NCI-H2029 treated with DMSO at 0.1 percent for 48 hours (cell line): ENCODE measurements around the gene IKZF1.

Experiments
- DNase-seq: peaks from one replicate; lab custom pipeline; 2025; lab: John Stamatoyannopoulos, UW

The IKZF1 gene

DNA sequence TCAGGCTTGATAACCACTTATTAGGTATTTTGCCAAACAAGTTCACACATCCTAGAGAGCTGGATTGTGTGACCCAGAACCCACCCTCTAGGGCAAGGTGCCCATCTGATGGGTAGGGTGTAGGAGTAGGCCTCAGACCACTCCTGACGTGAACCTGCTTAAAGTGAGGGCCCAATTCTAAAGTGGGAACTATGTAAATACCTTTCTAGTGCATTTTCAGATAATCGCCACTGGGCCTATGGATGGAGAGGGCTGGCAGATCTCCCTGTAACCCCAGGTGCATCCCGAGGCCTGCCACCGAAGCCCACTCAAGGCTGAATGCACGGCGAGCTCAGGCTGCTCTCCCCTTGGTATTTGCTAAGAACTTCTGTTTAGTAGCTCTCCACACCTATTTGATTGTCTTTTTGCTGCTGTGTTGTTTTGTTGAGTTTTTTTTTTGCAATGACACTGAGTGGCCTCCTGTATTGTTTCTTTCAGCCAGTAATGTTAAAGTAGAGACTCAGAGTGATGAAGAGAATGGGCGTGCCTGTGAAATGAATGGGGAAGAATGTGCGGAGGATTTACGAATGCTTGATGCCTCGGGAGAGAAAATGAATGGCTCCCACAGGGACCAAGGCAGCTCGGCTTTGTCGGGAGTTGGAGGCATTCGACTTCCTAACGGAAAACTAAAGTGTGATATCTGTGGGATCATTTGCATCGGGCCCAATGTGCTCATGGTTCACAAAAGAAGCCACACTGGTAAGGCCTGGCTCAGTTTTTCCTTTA lies 71.7 kb downstream of the IKZF1 start:
- DNase-seq: no peak

- no peak for DNase-seq
These were observed 72.8 kb downstream of the IKZF1 start for GRCh38 chr7:50377356-50377755.

DNA sequence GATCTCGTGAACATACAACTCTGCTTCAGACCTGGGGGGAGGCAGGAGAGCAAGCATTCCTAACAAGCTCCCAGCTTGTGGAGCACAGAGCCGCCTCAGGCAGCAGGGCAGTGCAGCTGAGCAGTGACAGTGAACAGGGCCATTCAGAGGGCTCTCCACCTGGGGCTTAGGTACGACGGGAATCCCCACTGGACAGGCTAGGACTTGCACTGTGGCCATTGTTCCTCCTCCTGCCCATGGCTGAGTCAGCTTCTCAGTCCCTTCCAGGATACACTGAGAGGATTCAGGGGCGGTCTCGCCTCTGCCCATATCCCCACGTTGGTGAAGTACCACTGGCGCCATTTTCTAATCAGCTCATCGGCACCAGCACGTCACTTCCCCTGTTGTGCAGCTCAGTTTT lies 74.6 kb downstream of the IKZF1 start:
- no peak for DNase-seq

DNA sequence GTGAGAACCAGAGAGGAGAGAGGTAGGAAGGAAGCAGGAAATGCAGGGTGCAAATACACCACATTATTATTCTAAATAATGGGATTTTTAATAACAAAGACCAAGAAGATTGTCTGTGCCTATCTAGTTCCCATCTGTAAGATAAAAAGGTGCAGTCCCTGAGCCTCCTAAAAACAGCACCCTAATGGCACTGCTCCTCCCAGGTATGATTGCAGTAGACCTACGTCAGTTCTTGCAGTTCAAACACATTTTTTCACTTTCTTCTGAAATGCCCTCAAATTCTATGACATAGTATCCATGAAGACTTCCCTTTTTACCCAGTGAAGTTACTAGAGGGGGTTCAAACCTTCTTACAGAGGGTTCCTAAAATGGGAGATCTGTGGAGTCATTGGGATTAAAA lies 75.0 kb downstream of the IKZF1 start:
- no peak for DNase-seq

DNA sequence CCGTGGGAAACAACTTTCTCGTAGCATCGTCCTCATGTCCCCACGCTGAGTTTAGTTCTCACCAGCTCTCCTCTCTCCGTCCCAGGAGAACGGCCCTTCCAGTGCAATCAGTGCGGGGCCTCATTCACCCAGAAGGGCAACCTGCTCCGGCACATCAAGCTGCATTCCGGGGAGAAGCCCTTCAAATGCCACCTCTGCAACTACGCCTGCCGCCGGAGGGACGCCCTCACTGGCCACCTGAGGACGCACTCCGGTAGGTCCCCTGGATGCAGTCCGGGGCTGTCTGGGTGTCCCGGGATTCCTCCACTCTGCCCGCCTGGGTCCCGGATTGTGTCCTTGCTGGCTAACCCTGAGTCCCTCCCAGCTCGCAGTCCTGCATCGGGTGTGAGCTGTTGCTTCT lies 77.9 kb downstream of the IKZF1 start:
- no peak for DNase-seq

DNA sequence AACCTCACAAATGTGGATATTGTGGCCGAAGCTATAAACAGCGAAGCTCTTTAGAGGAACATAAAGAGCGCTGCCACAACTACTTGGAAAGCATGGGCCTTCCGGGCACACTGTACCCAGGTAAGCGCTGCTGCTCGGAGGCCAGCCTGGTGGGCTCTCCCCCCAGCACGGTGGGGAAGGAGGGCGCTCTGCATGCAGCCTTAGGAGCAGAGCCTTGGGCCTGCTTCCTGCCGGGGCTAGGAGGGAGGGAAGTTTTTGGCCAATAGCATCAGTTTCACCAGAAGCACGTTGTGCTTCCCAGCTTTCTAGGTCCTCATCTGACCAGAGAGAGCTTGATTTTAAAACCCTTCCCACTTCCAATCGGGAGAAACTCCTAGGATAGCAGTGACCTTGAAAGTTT lies 82.8 kb downstream of the IKZF1 start:
- no peak for DNase-seq

DNA sequence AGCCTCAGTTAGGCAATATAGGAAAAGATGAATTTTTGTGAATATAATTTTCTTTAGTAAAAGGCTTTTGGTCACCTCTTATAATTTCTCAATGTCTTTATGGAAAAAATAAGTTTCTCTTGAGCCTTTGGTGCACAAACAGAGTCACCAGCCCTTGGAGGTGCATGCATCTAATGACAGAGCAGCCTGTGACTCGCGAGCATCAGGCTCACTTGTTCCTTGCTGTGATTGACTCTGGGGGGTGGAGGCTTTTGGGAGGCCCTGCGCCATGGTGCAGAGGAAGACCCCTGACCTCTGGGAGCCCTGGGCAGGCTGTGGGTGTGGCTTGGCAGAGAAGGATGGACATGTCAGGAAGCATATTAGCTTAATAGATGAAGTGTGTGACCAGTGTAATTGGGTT lies 85.4 kb downstream of the IKZF1 start:
- DNase-seq: no peak

GRCh38 chr7:50391386-50391785 lies 86.9 kb downstream of the IKZF1 start:
- DNase-seq: no peak

DNA sequence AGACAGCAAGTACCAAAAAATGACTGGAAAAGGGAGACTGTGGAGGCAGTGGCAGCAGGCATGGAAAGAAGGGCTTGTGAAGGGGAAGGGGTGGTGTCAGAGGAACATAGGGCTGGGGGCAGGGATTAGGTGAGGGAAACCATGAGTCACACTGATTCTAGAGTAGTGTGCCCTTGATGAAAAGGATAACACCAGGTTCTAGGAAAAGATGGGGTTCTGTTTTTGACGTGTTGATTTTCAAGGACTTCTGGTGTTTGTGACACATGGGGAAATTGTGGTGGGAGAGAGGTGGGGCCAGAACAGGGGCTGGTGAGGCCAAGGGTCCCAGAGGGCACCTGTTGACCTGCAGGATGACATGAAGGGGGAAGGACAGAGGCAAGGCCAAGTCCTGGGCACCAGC lies 88.6 kb downstream of the IKZF1 start:
- DNase-seq: no peak

GRCh38 chr7:50393547-50394252 lies 89.2 kb downstream of the IKZF1 start:
- DNase-seq: no peak

DNA sequence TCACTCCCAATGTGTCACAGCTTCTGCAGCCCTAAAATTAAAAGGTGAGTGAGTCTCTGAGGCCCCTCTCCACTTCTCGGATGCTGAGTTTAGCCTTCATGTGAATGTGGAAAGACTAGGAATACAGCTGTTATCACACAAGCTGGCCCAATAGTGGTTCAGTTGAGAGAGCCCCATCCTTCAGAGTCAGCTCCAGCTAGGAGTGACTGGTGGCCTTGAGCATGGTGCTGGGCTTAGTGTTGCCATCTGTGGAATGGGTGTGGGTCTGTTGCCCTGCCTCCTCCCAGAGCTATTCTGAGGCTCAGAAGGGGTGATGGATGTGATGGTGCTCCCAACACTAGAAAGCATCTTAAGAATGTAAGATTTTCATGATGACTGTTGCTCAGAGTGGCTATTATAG lies 89.8 kb downstream of the IKZF1 start:
- DNase-seq: no peak

DNA sequence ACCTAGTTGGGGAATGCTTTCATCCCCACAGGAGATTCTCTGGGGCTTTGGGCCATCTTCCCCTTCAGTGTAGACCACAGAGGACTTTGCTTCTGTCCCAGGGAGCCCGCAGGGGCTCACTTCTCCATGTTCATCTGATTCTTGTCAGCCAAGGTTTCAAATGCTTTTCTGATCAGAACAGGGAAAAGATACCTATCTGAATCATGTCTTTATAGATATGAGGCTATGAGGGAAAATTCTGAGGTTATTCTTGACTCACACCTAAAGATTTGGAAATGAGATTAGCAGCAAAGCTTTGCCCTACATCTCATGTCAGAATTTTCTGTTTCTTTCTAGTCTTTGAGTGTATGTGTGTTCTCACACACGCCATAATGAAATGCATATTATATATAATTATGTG lies 92.3 kb downstream of the IKZF1 start:
- DNase-seq: no peak

DNA sequence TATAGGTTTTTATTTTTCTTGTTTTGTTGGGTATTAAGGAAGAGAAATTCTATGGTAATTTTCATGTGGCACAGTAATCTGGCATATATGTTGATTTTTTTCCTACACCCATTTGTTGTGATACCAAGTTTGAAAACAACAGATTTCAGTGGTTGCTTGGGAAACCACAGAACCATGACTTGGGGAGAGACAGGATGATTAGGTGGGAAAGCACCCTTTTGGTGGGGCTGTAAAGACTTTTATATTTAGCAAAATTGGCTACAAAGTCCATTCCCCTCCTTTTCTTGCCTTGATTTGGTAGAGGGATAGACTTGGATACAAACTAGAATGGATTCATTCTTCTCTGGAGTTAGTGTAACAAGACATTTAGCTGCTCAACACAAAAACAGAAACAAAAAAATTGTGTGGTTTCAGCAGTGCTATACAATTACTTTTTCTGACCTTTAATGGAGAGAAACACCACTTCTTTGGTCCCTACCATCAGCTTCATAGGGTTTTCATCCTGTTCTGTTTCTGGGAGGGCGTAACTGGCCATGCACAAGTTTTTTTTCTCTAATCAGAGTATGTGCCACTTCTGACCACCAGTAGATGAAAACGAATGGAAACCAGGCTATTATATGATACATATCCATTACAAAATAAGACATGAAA lies 92.9 kb downstream of the IKZF1 start:
- DNase-seq: no peak

- no peak for DNase-seq
These were observed 93.4 kb downstream of the IKZF1 start for GRCh38 chr7:50397971-50398324.

DNA sequence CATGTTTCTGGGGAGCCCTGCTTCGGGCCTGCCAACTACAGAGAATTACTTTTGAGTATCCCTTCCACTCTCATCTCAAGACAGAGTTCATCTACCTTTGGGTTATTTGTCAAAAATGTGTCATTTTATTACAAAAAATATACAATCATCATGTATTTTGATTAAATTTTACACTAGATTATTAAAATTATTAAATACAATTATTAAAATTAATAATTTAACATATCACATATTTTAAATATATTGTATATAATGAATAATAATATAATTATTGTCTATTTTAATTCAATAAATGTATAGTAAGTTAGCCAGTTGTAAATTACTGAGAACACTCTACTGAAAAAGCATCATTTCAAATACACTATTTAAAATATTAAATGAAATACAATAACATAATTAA lies 94.7 kb downstream of the IKZF1 start:
- no peak for DNase-seq

DNA sequence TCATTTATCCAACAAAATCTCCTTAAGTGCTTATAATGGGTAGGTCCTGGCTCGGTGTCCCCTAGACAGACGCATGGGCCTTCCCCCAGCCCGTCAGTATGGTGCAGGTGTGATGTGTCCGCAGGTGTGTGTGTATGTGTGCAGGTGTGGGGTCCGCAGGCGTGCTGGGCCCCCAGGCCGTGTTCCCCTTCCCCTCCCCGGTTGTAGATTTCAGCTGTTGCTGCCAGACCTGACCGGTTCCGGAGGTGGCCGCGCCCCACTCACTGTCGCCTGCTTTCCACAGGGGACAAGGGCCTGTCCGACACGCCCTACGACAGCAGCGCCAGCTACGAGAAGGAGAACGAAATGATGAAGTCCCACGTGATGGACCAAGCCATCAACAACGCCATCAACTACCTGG lies 95.1 kb downstream of the IKZF1 start:
- no peak for DNase-seq

- DNase-seq: no peak
These were observed 95.6 kb downstream of the IKZF1 start for GRCh38 chr7:50400114-50400513.

- no peak for DNase-seq
These were observed 99.9 kb downstream of the IKZF1 start for GRCh38 chr7:50404392-50404791.

DNA sequence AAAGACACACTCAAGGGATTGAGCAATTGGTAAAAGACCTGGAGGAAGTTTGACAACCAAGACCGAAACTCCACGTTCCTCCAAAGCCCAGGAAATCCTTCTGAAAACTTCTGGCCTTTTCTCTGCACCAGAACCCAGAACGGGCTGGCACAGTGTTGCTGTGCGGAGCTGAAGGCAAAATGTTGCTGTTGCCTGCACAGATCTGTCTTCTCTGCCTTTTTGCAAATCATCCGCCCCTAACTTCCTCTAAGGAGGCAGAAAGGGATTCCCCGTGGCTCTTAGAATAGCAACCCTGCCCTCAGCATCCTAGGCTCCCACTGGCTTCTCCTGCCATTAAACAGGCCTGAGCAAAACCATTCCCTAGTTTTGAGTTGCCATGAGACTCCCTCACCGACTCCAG lies 100.7 kb downstream of the IKZF1 start:
- no peak for DNase-seq

GRCh38 chr7:50406935-50407334 lies 102.4 kb downstream of the IKZF1 start:
- no peak for DNase-seq

GRCh38 chr7:50409856-50410745 lies 105.6 kb downstream of the IKZF1 start:
- DNase-seq: no peak

DNA sequence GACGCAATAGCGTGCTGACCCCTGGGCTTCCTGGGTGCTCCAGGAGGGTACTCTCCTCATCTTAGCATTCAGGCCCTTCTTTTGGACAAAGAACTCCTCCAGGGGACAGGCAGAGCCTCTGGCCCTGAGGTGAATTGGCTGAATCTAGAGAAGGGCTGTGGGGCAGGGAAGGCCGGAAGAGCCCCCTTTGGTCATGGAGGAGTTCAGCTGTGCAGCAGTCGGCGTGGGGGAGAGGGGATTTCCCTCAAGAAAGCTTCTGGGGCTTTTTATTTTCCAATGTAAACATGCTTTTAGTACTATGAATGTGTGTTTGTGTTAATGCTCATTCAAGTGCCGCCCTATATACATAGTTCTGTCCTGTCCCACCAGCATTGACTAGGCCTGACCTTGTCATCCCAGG lies 106.8 kb downstream of the IKZF1 start:
- no peak for DNase-seq
